Measurements from ENCODE around the gene PMEPA1.

PMEPA1 gene

GRCh38 chr20:57663681-57664451 lies 45.9 kb downstream of the PMEPA1 start:
- H3K4me3 ChIP-seq (ENCODE audit: low read depth, low read length) = no peak overlapping the region
- H3K27ac ChIP-seq (ENCODE audit: extremely low read depth, low read depth, low read length) = no peak overlapping the region
- TF ChIP-seq ZNF791 (tag by site-specific recombination; IDR thresholded peaks at IDR 0.05) = no peak
- TF ChIP-seq ZNF169 (tag by site-specific recombination; IDR thresholded peaks at IDR 0.05) = no peak
- no peak for TF ChIP-seq TCF7L2 (IDR thresholded peaks at IDR 0.05; ENCODE audit: borderline replicate concordance, low read depth, low read length)
- TF ChIP-seq BCL6B (tag by site-specific recombination; IDR thresholded peaks at IDR 0.05) = no peak
- TF ChIP-seq ZNF140 (tag by site-specific recombination; IDR thresholded peaks at IDR 0.05) = no peak
- TF ChIP-seq MYNN (tag by site-specific recombination; IDR thresholded peaks at IDR 0.05; ENCODE audit: borderline replicate concordance) = no peak
- no peak for TF ChIP-seq ZNF596 (tag by site-specific recombination; IDR thresholded peaks at IDR 0.05)
- no peaks in the 10 kb centered on the region for H3K9me3 ChIP-seq (ENCODE audit: control insufficient read depth, insufficient read depth, low read depth, low read length)
- H3K4me1 ChIP-seq (ENCODE audit: control insufficient read depth, insufficient read depth, low read length) = no peaks in the 10 kb centered on the region
- H3K36me3 ChIP-seq (ENCODE audit: control insufficient read depth in 2 of 2, insufficient read depth in 1 of 2, low read length in 2 of 2) = peaks cover 0 to 2% of the 10 kb centered on the region in 2 experiments; a peak in 1 of 3 replicates
- ChIA-PET POLR2A (no interaction called here), CTCF (interaction anchor here (0.7 kb wide), 1 partner anchor 10 kb away, joined by 3 read pairs; no protein-coding TSS in a partner anchor)

GRCh38 chr20:57663241-57663640 lies 46.6 kb downstream of the PMEPA1 start:
- H3K27ac ChIP-seq (ENCODE audit: extremely low read depth, low read depth, low read length) = no peak overlapping the region

More at GRCh38 chr20:57663241-57663640, 46.6 kb downstream of the PMEPA1 start:
- H3K4me1 ChIP-seq (ENCODE audit: control insufficient read depth, insufficient read depth, low read length) = no peaks in the 10 kb centered on the region
- no peaks in the 10 kb centered on the region for H3K9me3 ChIP-seq (ENCODE audit: control insufficient read depth, insufficient read depth, low read depth, low read length)
- H3K4me3 ChIP-seq (ENCODE audit: low read depth, low read length) = no peak overlapping the region
- CTCF ChIA-PET = no interaction called here
- TF ChIP-seq ZNF302 (tag by site-specific recombination; IDR thresholded peaks at IDR 0.05; ENCODE audit: low read depth) = no peak
- TF ChIP-seq ZNF416 (tag by site-specific recombination; IDR thresholded peaks at IDR 0.05) = no peak
- TF ChIP-seq ZBTB7A (tag by site-specific recombination; IDR thresholded peaks at IDR 0.05; ENCODE audit: low read depth) = no peak
- TF ChIP-seq, protein P1, sequence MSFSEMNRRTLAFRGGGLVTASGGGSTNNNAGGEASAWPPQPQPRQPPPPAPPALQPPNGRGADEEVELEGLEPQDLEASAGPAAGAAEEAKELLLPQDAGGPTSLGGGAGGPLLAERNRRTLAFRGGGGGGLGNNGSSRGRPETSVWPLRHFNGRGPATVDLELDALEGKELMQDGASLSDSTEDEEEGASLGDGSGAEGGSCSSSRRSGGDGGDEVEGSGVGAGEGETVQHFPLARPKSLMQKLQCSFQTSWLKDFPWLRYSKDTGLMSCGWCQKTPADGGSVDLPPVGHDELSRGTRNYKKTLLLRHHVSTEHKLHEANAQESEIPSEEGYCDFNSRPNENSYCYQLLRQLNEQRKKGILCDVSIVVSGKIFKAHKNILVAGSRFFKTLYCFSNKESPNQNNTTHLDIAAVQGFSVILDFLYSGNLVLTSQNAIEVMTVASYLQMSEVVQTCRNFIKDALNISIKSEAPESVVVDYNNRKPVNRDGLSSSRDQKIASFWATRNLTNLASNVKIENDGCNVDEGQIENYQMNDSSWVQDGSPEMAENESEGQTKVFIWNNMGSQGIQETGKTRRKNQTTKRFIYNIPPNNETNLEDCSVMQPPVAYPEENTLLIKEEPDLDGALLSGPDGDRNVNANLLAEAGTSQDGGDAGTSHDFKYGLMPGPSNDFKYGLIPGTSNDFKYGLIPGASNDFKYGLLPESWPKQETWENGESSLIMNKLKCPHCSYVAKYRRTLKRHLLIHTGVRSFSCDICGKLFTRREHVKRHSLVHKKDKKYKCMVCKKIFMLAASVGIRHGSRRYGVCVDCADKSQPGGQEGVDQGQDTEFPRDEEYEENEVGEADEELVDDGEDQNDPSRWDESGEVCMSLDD (tag by site-specific recombination; IDR thresholded peaks at IDR 0.05) = no peak
- no peak for TF ChIP-seq MYNN (tag by site-specific recombination; IDR thresholded peaks at IDR 0.05; ENCODE audit: borderline replicate concordance)
- no peak for TF ChIP-seq ZNF426 (tag by site-specific recombination; IDR thresholded peaks at IDR 0.05)
- TF ChIP-seq ZFP3 (tag by site-specific recombination; IDR thresholded peaks at IDR 0.05; ENCODE audit: low read depth) = no peak
- TF ChIP-seq ZBTB21 (tag by site-specific recombination; IDR thresholded peaks at IDR 0.05) = no peak
- no peak for TF ChIP-seq ZBTB17 (tag by site-specific recombination; IDR thresholded peaks at IDR 0.05)
- no peak for TF ChIP-seq ZNF645 (tag by site-specific recombination; IDR thresholded peaks at IDR 0.05)
- POLR2A ChIA-PET = no interaction called here
- peaks cover 0 to 9% of the 10 kb centered on the region in 2 experiments; a peak in 1 of 3 replicates for H3K36me3 ChIP-seq (ENCODE audit: control insufficient read depth in 2 of 2, insufficient read depth in 1 of 2, low read length in 2 of 2)
